Measurements from ENCODE around the gene PACSIN2. TPM values are rescaled to one million over a fixed set of nuclear protein-coding genes. Genes with fewer than 3 reads are reported as not detected.

The PACSIN2 gene
- total and polyA plus RNA-seq, 10 of the 15 experiments (the other 5 are each of a cell fraction or from before 2014, with no cell fraction given): 0.93 to 78.7 (median 46.8) TPM

GRCh38 chr22:42931421-42932196, 83.3 kb downstream of the PACSIN2 start (continued):
- TF ChIP-seq TCF3 (IDR thresholded peaks at IDR 0.05; ENCODE audit: borderline replicate concordance, insufficient read depth, low read depth, low read length): peak; percentile 81
- no peak for TF ChIP-seq TCF7 (IDR thresholded peaks at IDR 0.05; ENCODE audit: borderline replicate concordance)
- no peak; the same call in 1 of the 2 replicates for TF ChIP-seq PKNOX1 (IDR thresholded peaks at IDR 0.05)
- no peak for TF ChIP-seq HCFC1 (IDR thresholded peaks at IDR 0.05; ENCODE audit: low read length)
- peak; percentile 29; the same call in 1 of the 2 replicates for TF ChIP-seq STAT3 (IDR thresholded peaks at IDR 0.05; ENCODE audit: low read depth, low read length)
- TF ChIP-seq ZNF24 (IDR thresholded peaks at IDR 0.05): no peak
- no peak; the same call in 1 of the 2 replicates for TF ChIP-seq MLLT1 (IDR thresholded peaks at IDR 0.05)
- TF ChIP-seq CREM (IDR thresholded peaks at IDR 0.05; ENCODE audit: low read depth): peak; percentile 55
- TF ChIP-seq CBFB (IDR thresholded peaks at IDR 0.05; ENCODE audit: low read depth): peak; percentile 82
- TF ChIP-seq BCL3 (IDR thresholded peaks at IDR 0.05; ENCODE audit: borderline replicate concordance, insufficient read depth, low read depth, low read length, poor library complexity, severe bottlenecking): peak; percentile 70
- peak; percentile 63; the same call in 1 of the 2 replicates for TF ChIP-seq PAX5 (IDR thresholded peaks at IDR 0.05; ENCODE audit: borderline replicate concordance, low read depth, low read length)
- TF ChIP-seq IKZF2 (IDR thresholded peaks at IDR 0.05): peak; percentile 91 to 94
- TF ChIP-seq RB1 (IDR thresholded peaks at IDR 0.05; ENCODE audit: borderline replicate concordance): no peak
- TF ChIP-seq YBX1 (IDR thresholded peaks at IDR 0.05): no peak
- no peak; the same call in 1 of the 2 replicates for TF ChIP-seq MTA3 (IDR thresholded peaks at IDR 0.05; ENCODE audit: borderline replicate concordance, low read length)
- peak; percentile 90 for TF ChIP-seq MEF2A (IDR thresholded peaks at IDR 0.05; ENCODE audit: insufficient read depth, low read depth, low read length)
- peak; percentile 86 for TF ChIP-seq BCL11A (IDR thresholded peaks at IDR 0.05; ENCODE audit: low read depth, low read length)
- TF ChIP-seq E4F1 (IDR thresholded peaks at IDR 0.05; ENCODE audit: borderline replicate concordance, partially characterized antibody): no peak
- no peak for TF ChIP-seq NFYB (IDR thresholded peaks at IDR 0.05; ENCODE audit: insufficient read depth, low read depth, low read length)
- TF ChIP-seq WRNIP1 (IDR thresholded peaks at IDR 0.05; ENCODE audit: borderline replicate concordance, low read depth, low read length): no peak
- TF ChIP-seq GABPA (IDR thresholded peaks at IDR 0.05; ENCODE audit: low read depth): 0 out of 2 replicates have a peak, but pooled peaks have one; percentile 26
- TF ChIP-seq EP300 (IDR thresholded peaks at IDR 0.05; ENCODE audit: borderline replicate concordance in 1 of 2, control insufficient read depth in 1 of 2, low read depth in 2 of 2, low read length in 2 of 2): peak; percentile 84 to 86

Data from GM12878 (cell line).